ENCODE data around the gene PIP5KL1. TPM values are rescaled to one million over a fixed set of nuclear protein-coding genes. Genes with fewer than 3 reads are reported as not detected.
"Not testable (repeated sequence)": the region's sequence is repeated elsewhere in the genome, so short reads cannot be mapped to it uniquely, and the experiment has no call there.

PIP5KL1 gene
- total and polyA plus RNA-seq, 2 of the 8 experiments (the other 6 are each of a cell fraction or from before 2014, with no cell fraction given), result 13.4 to 15.4 TPM

DNA sequence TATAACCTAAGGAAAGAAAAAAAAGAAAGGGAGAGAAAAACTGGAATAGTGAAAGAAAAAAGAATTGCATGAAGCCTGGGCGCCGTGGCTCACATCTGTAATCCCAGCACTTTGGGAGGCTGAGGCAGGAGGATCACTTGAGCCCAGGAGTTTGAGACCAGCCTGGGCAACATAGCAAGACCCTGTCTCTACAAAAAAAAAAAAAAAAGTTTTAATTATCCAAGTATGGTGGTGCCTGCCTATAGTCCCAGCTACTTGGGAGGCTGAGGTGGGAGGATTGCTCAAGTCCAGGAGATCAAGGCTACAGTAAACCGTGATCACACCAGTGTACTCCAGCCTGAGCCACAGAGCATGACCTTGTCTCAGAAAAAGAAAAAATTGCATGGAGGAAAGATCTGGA is 48.9 kb downstream of the PIP5KL1 start:
- H3K18ac ChIP-seq (ENCODE audit: extremely low read depth, low read length); H3K79me1 ChIP-seq (ENCODE audit: low read depth, low read length); H4K91ac ChIP-seq (replicated peaks; ENCODE audit: insufficient read length, low read length); FAIRE-seq; H2BK15ac ChIP-seq (ENCODE audit: low read length); H3K9me3 ChIP-seq (ENCODE audit: insufficient read depth in 2 of 2, low read depth in 1 of 2, low read length in 1 of 2); H3K79me2 ChIP-seq (ENCODE audit: control insufficient read depth in 1 of 2, insufficient read depth in 2 of 2, low read length in 2 of 2); H3K23me2 ChIP-seq (ENCODE audit: low read depth, low read length); H4K20me1 ChIP-seq (replicated peaks in 1 of 2; ENCODE audit: control insufficient read depth in 1 of 2, insufficient read depth in 2 of 2, low read length in 2 of 2); H2BK5ac ChIP-seq (ENCODE audit: low read depth, low read length); H3K27ac ChIP-seq (ENCODE audit: low read depth, low read length); H2BK120ac ChIP-seq (replicated peaks; ENCODE audit: low read depth, low read length); H2AFZ ChIP-seq (ENCODE audit: low read length); H3K23ac ChIP-seq (ENCODE audit: insufficient read length); H2BK20ac ChIP-seq (ENCODE audit: low read length); H2BK12ac ChIP-seq (ENCODE audit: low read depth, low read length); H3K56ac ChIP-seq (replicated peaks; ENCODE audit: insufficient read length, low read depth, low read length); H3K4me2 ChIP-seq (ENCODE audit: insufficient read depth in 1 of 2, low read depth in 2 of 2, low read length in 2 of 2); H4K5ac ChIP-seq (ENCODE audit: insufficient read length, low read depth, low read length); H3K27me3 ChIP-seq (replicated peaks in 1 of 4; ENCODE audit: control insufficient read depth in 3 of 4, extremely low read depth in 1 of 4, insufficient read depth in 3 of 4, low read length in 3 of 4); H3K36me3 ChIP-seq (ENCODE audit: control insufficient read depth in 2 of 4, insufficient read depth in 4 of 4, low read length in 3 of 4); H3K4me1 ChIP-seq (replicated peaks in 1 of 4; ENCODE audit: control insufficient read depth in 3 of 4, insufficient read depth in 4 of 4, low read length in 3 of 4); H3K9ac ChIP-seq (replicated peaks in 1 of 4; ENCODE audit: extremely low read depth in 1 of 4, low read depth in 3 of 4, low read length in 3 of 4); H4K8ac ChIP-seq (ENCODE audit: extremely low read depth, insufficient read depth, low read length); H3K4me3 ChIP-seq (ENCODE audit: extremely low read depth in 1 of 4, insufficient read depth in 2 of 4, low read depth in 3 of 4, low read length in 4 of 4); DNase-seq (ENCODE audit: low read depth in 1 of 2, low spot score in 2 of 2); H3K4ac ChIP-seq (replicated peaks; ENCODE audit: insufficient read length, low read depth, low read length); H3K14ac ChIP-seq (ENCODE audit: insufficient read length); H2AK5ac ChIP-seq (ENCODE audit: low read depth, low read length): not testable (repeated sequence)
- ChIA-PET CTCF (ENCODE audit: partially characterized antibody) (interaction anchor here (1.0 to 2.7 kb wide), 7 partner anchors 12 to 392 kb away, joined by 3 to 11 read pairs (median 4); no protein-coding TSS in a partner anchor), POLR2A (ENCODE audit: partially characterized antibody) (interaction anchor here (0.8 to 8.6 kb wide), 6 partner anchors 14 to 430 kb away, joined by 3 to 91 read pairs (median 4); partner anchors contain the start of genes CDK9, LRSAM1 and ST6GALNAC6)
- WGBS, 2 experiments (ENCODE audit: extremely low coverage in 1 of 2, insufficient coverage in 1 of 2, insufficient read length in 1 of 2, insufficient replicate concordance in 2 of 2, low coverage in 1 of 2, low lambda C conversion rate in 2 of 2, missing lambda C conversion rate in 1 of 2), result 98% methylated on average over 3 of the region's 3 CpGs; no CpG with 5 or more reads in 1 of the 2 experiments
